OCI-LY3 (cell line): ENCODE results near the gene BORCS6.

Experiments used
- CTCF ChIP-seq: fragments of 200-600, 300-600 bp; sonication (generic); IDR thresholded peaks from 2 replicates; pipeline ENCODE4 v1.5.1; 2014; ENCODE audit warnings: antibody characterized with exemption, low read length, low read depth
- EZH2phosphoT487 ChIP-seq: fragments of 200-600 bp; shearing (Covaris generic); IDR thresholded peaks from 2 replicates; pipeline ENCODE4 v1.6.1; 2018; ENCODE audit warnings: antibody characterized with exemption, mixed run types, low read depth

- TF ChIP-seq EZH2phosphoT487 (no peak), CTCF (no peak)
Observed at GRCh38 chr17:8192070-8192815, 2.3 kb upstream of the BORCS6 start.
